Loucy (cell line): ENCODE measurements around the gene PDYN.

Experiments
- H2AFZ ChIP-seq: fragments of 200-600 bp; sonication (generic); 2 replicates; pipeline ENCODE4 v1.6.0; 2016; ENCODE audit warnings: antibody characterized with exemption, mild to moderate bottlenecking, low read length, moderate library complexity
- H3F3A ChIP-seq: fragments of 200-600 bp; 2 replicates; pipeline ENCODE4 v1.6.0; 2016; ENCODE audit warnings: antibody characterized with exemption, low read depth, mild to moderate bottlenecking
- H3K27me3 ChIP-seq: fragments of 200-600 bp; sonication (generic); 2 replicates; pipeline ENCODE4 v1.6.1; 2014; ENCODE audit warnings: low read length, mild to moderate bottlenecking; ENCODE audit not compliant: insufficient read depth, poor library complexity, severe bottlenecking
- H3K36me3 ChIP-seq: fragments of 200-600 bp; sonication (generic); 2 replicates; pipeline ENCODE4 v1.6.1; 2016; ENCODE audit warnings: low read length; ENCODE audit not compliant: insufficient read depth
- H3K4me1 ChIP-seq: fragments of 200-600 bp; sonication (generic); 2 replicates; pipeline ENCODE4 v1.5.1; 2014; ENCODE audit warnings: low read length, mild to moderate bottlenecking; ENCODE audit not compliant: insufficient read depth, poor library complexity, severe bottlenecking
- H3K4me2 ChIP-seq: fragments of 200-600 bp; sonication (generic); 2 replicates; pipeline ENCODE4 v1.6.0; 2014; ENCODE audit warnings: antibody characterized with exemption, low read length, low read depth, mild to moderate bottlenecking; ENCODE audit not compliant: poor library complexity, severe bottlenecking
- H3K4me3 ChIP-seq: fragments of 200-600 bp; sonication (generic); 2 replicates; pipeline ENCODE4 v1.5.1; 2014; ENCODE audit warnings: low read length, mild to moderate bottlenecking, mixed read lengths; ENCODE audit not compliant: poor library complexity, severe bottlenecking
- H3K79me2 ChIP-seq: fragments of 200-600 bp; sonication (generic); 2 replicates; pipeline ENCODE4 v1.6.1; 2014; ENCODE audit warnings: low read length; ENCODE audit not compliant: insufficient read depth
- H3K9ac ChIP-seq: fragments of 200-600 bp; sonication (generic); 2 replicates; pipeline ENCODE4 v1.6.0; 2014; ENCODE audit warnings: mild to moderate bottlenecking, low read depth, low read length, moderate library complexity; ENCODE audit not compliant: poor library complexity, severe bottlenecking
- H3K9me2 ChIP-seq: fragments of 200-600 bp; sonication (generic); replicated peaks from 2 replicates; pipeline ENCODE4 v1.6.1; 2016; ENCODE audit warnings: low read depth, low read length, mixed read lengths
- H3K9me3 ChIP-seq: fragments of 200-600 bp; sonication (generic); 2 replicates; pipeline ENCODE4 v1.6.1; 2014; ENCODE audit warnings: mild to moderate bottlenecking, antibody characterized with exemption, low read length, low read depth; ENCODE audit not compliant: insufficient read depth
- H4K20me1 ChIP-seq: fragments of 200-600 bp; sonication (generic); 2 replicates; pipeline ENCODE4 v1.6.0; 2014; ENCODE audit warnings: antibody characterized with exemption, low read length, mild to moderate bottlenecking; ENCODE audit not compliant: insufficient read depth, poor library complexity, severe bottlenecking
- EZH2phosphoT487 ChIP-seq: fragments of 200-600 bp; IDR thresholded peaks from 2 replicates; pipeline ENCODE4 v1.6.1; 2018; ENCODE audit warnings: antibody characterized with exemption, mild to moderate bottlenecking, moderate library complexity, borderline replicate concordance
- TF ChIP-seq, protein P1 (sequence below): fragments of 200-600 bp; sonication (generic); conservative IDR thresholded peaks from 2 replicates; pipeline ENCODE4 v1.5.1; 2014; ENCODE audit warnings: mild to moderate bottlenecking, antibody characterized with exemption, low read length

Gene PDYN

GRCh38 chr20:2022163-2022562 lies 28.3 kb upstream of the PDYN start:
- Histone ChIP-seq H3K4me3 (no peak overlapping the region), H3K4me1 (no peaks in the 10 kb centered on the region), H3K9ac (no peak overlapping the region), H3K79me2 (no peaks in the 10 kb centered on the region), H3K4me2 (no peak overlapping the region), H4K20me1 (no peaks in the 10 kb centered on the region), H3K27me3 (no peaks in the 10 kb centered on the region), H2AFZ (no peak overlapping the region), H3F3A (no peaks in the 10 kb centered on the region), H3K36me3 (no peaks in the 10 kb centered on the region), H3K9me3 (peaks cover 11% of the 10 kb centered on the region; the same call in 1 of the 2 replicates), H3K9me2 (no peaks in the 10 kb centered on the region)
- TF ChIP-seq EZH2phosphoT487 = no peak
- TF ChIP-seq, protein P1, sequence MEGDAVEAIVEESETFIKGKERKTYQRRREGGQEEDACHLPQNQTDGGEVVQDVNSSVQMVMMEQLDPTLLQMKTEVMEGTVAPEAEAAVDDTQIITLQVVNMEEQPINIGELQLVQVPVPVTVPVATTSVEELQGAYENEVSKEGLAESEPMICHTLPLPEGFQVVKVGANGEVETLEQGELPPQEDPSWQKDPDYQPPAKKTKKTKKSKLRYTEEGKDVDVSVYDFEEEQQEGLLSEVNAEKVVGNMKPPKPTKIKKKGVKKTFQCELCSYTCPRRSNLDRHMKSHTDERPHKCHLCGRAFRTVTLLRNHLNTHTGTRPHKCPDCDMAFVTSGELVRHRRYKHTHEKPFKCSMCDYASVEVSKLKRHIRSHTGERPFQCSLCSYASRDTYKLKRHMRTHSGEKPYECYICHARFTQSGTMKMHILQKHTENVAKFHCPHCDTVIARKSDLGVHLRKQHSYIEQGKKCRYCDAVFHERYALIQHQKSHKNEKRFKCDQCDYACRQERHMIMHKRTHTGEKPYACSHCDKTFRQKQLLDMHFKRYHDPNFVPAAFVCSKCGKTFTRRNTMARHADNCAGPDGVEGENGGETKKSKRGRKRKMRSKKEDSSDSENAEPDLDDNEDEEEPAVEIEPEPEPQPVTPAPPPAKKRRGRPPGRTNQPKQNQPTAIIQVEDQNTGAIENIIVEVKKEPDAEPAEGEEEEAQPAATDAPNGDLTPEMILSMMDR = no peak

DNA sequence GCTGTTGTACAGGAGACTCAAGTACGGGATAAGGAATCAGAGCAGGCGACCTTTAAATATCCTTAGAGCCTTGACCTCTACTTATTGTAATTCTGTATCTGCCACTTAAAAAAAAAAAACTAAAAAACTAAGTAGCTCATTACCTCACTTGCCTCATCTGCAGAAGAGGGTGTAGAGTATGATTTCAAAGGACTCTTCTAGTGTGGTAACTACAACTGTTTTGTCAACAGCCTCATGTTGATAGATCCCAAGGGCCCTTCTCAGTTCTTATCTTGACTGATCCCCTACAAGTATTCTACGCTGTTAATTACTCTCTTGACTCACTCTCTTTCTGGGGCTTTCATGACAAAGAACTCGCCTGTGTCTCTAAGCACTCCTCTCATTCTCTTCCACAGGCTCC lies 16.7 kb upstream of the PDYN start:
- H3K9me2 ChIP-seq = no peaks in the 10 kb centered on the region
- no peaks in the 10 kb centered on the region for H3K79me2 ChIP-seq
- no peaks in the 10 kb centered on the region for H3K36me3 ChIP-seq
- H3K4me3 ChIP-seq = no peak overlapping the region
- TF ChIP-seq EZH2phosphoT487 = no peak
- TF ChIP-seq, protein P1 = no peak
- no peaks in the 10 kb centered on the region for H3K27me3 ChIP-seq
- H3K4me2 ChIP-seq = no peak overlapping the region
- no peaks in the 10 kb centered on the region for H3K4me1 ChIP-seq
- no peaks in the 10 kb centered on the region for H3F3A ChIP-seq
- H3K9me3 ChIP-seq = no peaks in the 10 kb centered on the region
- no peak overlapping the region for H2AFZ ChIP-seq
- H4K20me1 ChIP-seq = no peaks in the 10 kb centered on the region
- no peak overlapping the region for H3K9ac ChIP-seq

DNA sequence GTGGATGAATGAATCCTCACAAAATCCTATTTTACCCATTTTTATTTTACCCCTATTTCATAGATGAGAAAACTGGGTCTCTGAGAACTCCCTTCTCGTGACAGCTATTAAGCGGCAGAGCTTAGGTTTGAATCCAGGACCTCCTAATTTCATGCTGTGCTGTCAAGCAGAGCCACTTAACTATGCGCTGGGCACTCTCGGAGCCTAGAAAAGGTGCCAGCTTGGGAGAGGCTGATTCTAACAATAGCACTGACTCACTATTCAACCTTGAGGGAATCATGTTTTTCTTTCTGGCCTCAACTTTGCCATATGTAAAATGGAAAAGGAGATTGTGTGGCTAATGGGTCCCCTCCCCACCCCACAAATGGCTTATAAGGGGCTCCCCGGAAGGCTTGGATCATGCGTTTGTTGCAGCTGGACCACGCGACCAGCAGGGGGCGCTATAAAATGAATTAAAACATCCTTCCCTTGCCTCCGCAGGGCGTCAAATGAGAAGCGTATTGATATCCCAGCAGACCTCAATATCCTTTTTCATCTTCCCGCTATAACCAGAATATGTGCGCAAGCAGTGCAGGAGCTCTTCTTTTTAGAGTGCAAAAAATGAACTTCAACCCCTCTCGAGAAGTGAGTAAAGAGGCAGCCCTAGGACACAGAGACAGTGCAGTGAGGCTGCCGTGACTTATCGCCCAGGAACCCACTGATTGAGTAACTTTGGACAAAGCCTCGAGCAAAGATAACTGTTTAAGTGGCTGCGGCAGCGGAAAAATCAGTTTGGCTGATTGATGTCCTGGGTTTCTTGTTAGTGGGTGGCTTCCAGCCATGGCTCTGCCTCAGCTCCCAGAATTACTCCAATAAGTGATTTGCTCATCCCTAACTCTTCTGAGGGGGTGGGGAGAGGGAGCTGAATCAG lies 12.8 kb upstream of the PDYN start:
- Histone ChIP-seq H3K9ac (no peak overlapping the region), H3K4me3 (no peak overlapping the region), H3F3A (no peaks in the 10 kb centered on the region), H3K9me3 (no peaks in the 10 kb centered on the region), H3K4me2 (no peak overlapping the region), H3K9me2 (no peaks in the 10 kb centered on the region), H3K36me3 (no peaks in the 10 kb centered on the region), H3K27me3 (no peaks in the 10 kb centered on the region), H4K20me1 (no peaks in the 10 kb centered on the region), H2AFZ (no peak overlapping the region), H3K79me2 (no peaks in the 10 kb centered on the region), H3K4me1 (no peaks in the 10 kb centered on the region)
- TF ChIP-seq, protein P1 = peak; percentile 96
- TF ChIP-seq EZH2phosphoT487 = no peak
